ENCODE results near the gene CDT1.

Gene CDT1

DNA sequence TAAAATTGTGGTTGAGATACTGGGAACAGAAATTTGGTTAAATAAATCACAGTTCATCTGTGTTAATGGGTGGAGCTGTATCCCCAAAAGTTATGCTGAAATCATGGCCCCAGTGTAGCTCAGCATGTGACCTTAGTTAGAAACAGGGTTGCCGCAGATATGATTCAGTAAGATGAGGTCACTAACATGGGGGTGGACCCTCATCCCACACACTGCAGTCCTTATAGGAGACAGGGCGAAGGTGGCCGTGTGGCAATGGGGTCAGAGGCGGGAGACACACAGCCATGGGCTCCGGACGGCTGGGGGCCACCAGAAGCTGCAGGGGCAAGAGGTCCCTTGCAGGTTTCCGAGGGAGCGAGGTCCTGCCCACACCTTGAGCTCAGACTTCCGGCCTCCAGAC is 42.5 kb downstream of the CDT1 start:
- Histone ChIP-seq H3K79me2 (ENCODE audit: control insufficient read depth, insufficient read depth, low read length) (no peaks in the 10 kb centered on the region), H4K5ac (ENCODE audit: low read length) (no peak overlapping the region), H2BK15ac (replicated peaks; ENCODE audit: low read depth) (no peak overlapping the region), H3K27ac (ENCODE audit: low read depth, low read length) (no peak overlapping the region), H2BK120ac (ENCODE audit: low read depth, low read length) (no peak overlapping the region), H2BK5ac (ENCODE audit: low read length) (no peak overlapping the region), H3K4me2 (ENCODE audit: low read length) (no peak overlapping the region), H2AK5ac (ENCODE audit: low read length) (no peak overlapping the region), H3K4ac (ENCODE audit: low read depth, low read length) (no peak overlapping the region), H3K56ac (ENCODE audit: low read length) (no peak overlapping the region), H3K79me1 (ENCODE audit: low read length) (no peaks in the 10 kb centered on the region), H3K36me3 (ENCODE audit: control insufficient read depth, insufficient read depth, low read length) (no peaks in the 10 kb centered on the region), H3K4me1 (ENCODE audit: control insufficient read depth, low read depth, low read length) (no peaks in the 10 kb centered on the region), H3K27me3 (ENCODE audit: insufficient read depth, low read length, poor library complexity) (no peaks in the 10 kb centered on the region), H4K8ac (ENCODE audit: low read depth, low read length) (no peak overlapping the region), H3K18ac (ENCODE audit: low read length) (no peak overlapping the region), H3K4me3 (ENCODE audit: low read length) (no peak overlapping the region), H3K9ac (ENCODE audit: low read length) (no peak overlapping the region), H3K23ac (ENCODE audit: low read length) (no peak overlapping the region)
- WGBS (ENCODE audit: extremely low coverage, insufficient coverage, low lambda C conversion rate) = no CpG with 5 or more reads among the region's 9 CpGs
- no peak for DNase-seq

- no peak overlapping the region for H3K27ac ChIP-seq (ENCODE audit: low read depth, low read length)
- WGBS (ENCODE audit: extremely low coverage, insufficient coverage, low lambda C conversion rate) = no CpG with 5 or more reads among the region's 18 CpGs
- no peaks in the 10 kb centered on the region for H3K4me1 ChIP-seq (ENCODE audit: control insufficient read depth, low read depth, low read length)
Measured at GRCh38 chr16:88847654-88848053, 44.1 kb downstream of the CDT1 start.

GRCh38 chr16:88848557-88848956 is 45.0 kb downstream of the CDT1 start:
- no peaks in the 10 kb centered on the region for H3K36me3 ChIP-seq (ENCODE audit: control insufficient read depth, insufficient read depth, low read length)
- no peak overlapping the region for H3K4me3 ChIP-seq (ENCODE audit: low read length)
- H3K27ac ChIP-seq (ENCODE audit: low read depth, low read length) = no peak overlapping the region
- H2BK15ac ChIP-seq (replicated peaks; ENCODE audit: low read depth) = no peak overlapping the region
- no peak overlapping the region for H3K9ac ChIP-seq (ENCODE audit: low read length)
- H4K5ac ChIP-seq (ENCODE audit: low read length) = no peak overlapping the region
- H3K23ac ChIP-seq (ENCODE audit: low read length) = no peak overlapping the region
- H3K4me1 ChIP-seq (ENCODE audit: control insufficient read depth, low read depth, low read length) = no peaks in the 10 kb centered on the region
- DNase-seq = no peak
- no peak overlapping the region for H2BK5ac ChIP-seq (ENCODE audit: low read length)
- no CpG with 5 or more reads among the region's 21 CpGs for WGBS (ENCODE audit: extremely low coverage, insufficient coverage, low lambda C conversion rate)
- H3K4ac ChIP-seq (ENCODE audit: low read depth, low read length) = no peak overlapping the region
- no peaks in the 10 kb centered on the region for H3K27me3 ChIP-seq (ENCODE audit: insufficient read depth, low read length, poor library complexity)
- H2AK5ac ChIP-seq (ENCODE audit: low read length) = no peak overlapping the region
- H3K18ac ChIP-seq (ENCODE audit: low read length) = no peak overlapping the region
- no peak overlapping the region for H4K8ac ChIP-seq (ENCODE audit: low read depth, low read length)
- H3K4me2 ChIP-seq (ENCODE audit: low read length) = no peak overlapping the region
- no peak overlapping the region for H3K56ac ChIP-seq (ENCODE audit: low read length)
- no peak overlapping the region for H2BK120ac ChIP-seq (ENCODE audit: low read depth, low read length)
- no peaks in the 10 kb centered on the region for H3K79me1 ChIP-seq (ENCODE audit: low read length)
- H3K79me2 ChIP-seq (ENCODE audit: control insufficient read depth, insufficient read depth, low read length) = no peaks in the 10 kb centered on the region

More at GRCh38 chr16:88847654-88848053, 44.1 kb downstream of the CDT1 start:
- H3K18ac ChIP-seq (ENCODE audit: low read length) = no peak overlapping the region
- H3K79me1 ChIP-seq (ENCODE audit: low read length) = no peaks in the 10 kb centered on the region
- no peak overlapping the region for H3K4ac ChIP-seq (ENCODE audit: low read depth, low read length)
- H3K27me3 ChIP-seq (ENCODE audit: insufficient read depth, low read length, poor library complexity) = no peaks in the 10 kb centered on the region
- H3K9ac ChIP-seq (ENCODE audit: low read length) = no peak overlapping the region
- no peak overlapping the region for H4K5ac ChIP-seq (ENCODE audit: low read length)
- no peaks in the 10 kb centered on the region for H3K36me3 ChIP-seq (ENCODE audit: control insufficient read depth, insufficient read depth, low read length)
- H3K4me2 ChIP-seq (ENCODE audit: low read length) = no peak overlapping the region
- no peak overlapping the region for H2BK15ac ChIP-seq (replicated peaks; ENCODE audit: low read depth)
- no peak for DNase-seq
- H3K79me2 ChIP-seq (ENCODE audit: control insufficient read depth, insufficient read depth, low read length) = no peaks in the 10 kb centered on the region
- no peak overlapping the region for H2BK120ac ChIP-seq (ENCODE audit: low read depth, low read length)
- H2AK5ac ChIP-seq (ENCODE audit: low read length) = no peak overlapping the region
- H4K8ac ChIP-seq (ENCODE audit: low read depth, low read length) = no peak overlapping the region
- H2BK5ac ChIP-seq (ENCODE audit: low read length) = no peak overlapping the region
- H3K4me3 ChIP-seq (ENCODE audit: low read length) = no peak overlapping the region
- no peak overlapping the region for H3K56ac ChIP-seq (ENCODE audit: low read length)
- H3K23ac ChIP-seq (ENCODE audit: low read length) = no peak overlapping the region

DNA sequence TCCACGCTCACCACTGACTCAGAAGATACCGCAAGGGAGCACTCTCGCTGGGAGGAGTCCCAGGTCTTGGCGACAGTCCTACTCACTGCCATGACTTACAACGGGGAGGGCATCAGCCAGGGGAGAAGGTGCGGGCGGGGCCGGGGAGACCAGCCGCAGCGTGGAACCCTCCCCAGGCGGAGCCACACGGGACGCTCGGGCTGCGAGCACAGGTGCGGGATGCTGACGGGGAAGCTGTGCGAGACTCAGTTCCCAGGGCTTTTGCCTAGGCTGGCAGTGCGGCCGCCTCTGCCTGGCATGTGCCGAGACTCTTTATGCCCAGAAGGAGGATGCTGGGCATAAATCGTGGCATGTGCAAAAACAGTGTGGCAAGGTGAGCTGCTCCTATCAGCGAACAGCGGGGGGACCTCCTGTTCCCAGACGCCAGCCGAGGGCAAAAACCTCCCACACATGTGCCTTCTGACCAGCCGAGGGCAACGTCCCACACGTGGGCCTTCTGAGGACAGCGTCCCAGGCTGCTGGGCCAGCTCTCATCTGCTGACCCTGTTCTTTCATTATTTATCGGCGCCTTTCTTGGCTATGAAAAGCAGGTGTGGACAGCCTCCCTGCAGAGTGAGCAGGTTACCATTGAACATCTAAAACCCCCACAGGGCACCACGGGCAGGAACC is 47.1 kb downstream of the CDT1 start:
- Histone ChIP-seq H3K56ac (ENCODE audit: low read length) (no peak overlapping the region), H3K4me2 (ENCODE audit: low read length) (no peak overlapping the region)
- WGBS (ENCODE audit: extremely low coverage, insufficient coverage, low lambda C conversion rate) = no CpG with 5 or more reads among the region's 33 CpGs

GRCh38 chr16:88851616-88852015 is 48.0 kb downstream of the CDT1 start:
- no CpG with 5 or more reads among the region's 19 CpGs for WGBS (ENCODE audit: extremely low coverage, insufficient coverage, low lambda C conversion rate)

More for the DNA sequence above, 47.1 kb downstream of the CDT1 start:
- Histone ChIP-seq H2BK15ac (replicated peaks; ENCODE audit: low read depth) (no peak overlapping the region), H3K27ac (ENCODE audit: low read depth, low read length) (no peak overlapping the region), H3K79me1 (ENCODE audit: low read length) (peaks cover 1% of the 10 kb centered on the region), H3K36me3 (ENCODE audit: control insufficient read depth, insufficient read depth, low read length) (no peaks in the 10 kb centered on the region), H4K8ac (ENCODE audit: low read depth, low read length) (no peak overlapping the region), H4K5ac (ENCODE audit: low read length) (no peak overlapping the region), H2BK120ac (ENCODE audit: low read depth, low read length) (no peak overlapping the region), H3K4ac (ENCODE audit: low read depth, low read length) (no peak overlapping the region), H3K27me3 (ENCODE audit: insufficient read depth, low read length, poor library complexity) (no peaks in the 10 kb centered on the region), H3K4me3 (ENCODE audit: low read length) (no peak overlapping the region), H2BK5ac (ENCODE audit: low read length) (no peak overlapping the region), H3K23ac (ENCODE audit: low read length) (no peak overlapping the region), H3K4me1 (ENCODE audit: control insufficient read depth, low read depth, low read length) (no peaks in the 10 kb centered on the region), H2AK5ac (ENCODE audit: low read length) (no peak overlapping the region), H3K18ac (ENCODE audit: low read length) (no peak overlapping the region), H3K9ac (ENCODE audit: low read length) (no peak overlapping the region), H3K79me2 (ENCODE audit: control insufficient read depth, insufficient read depth, low read length) (no peaks in the 10 kb centered on the region)
- no peak for DNase-seq

More at GRCh38 chr16:88851616-88852015, 48.0 kb downstream of the CDT1 start:
- H3K27ac ChIP-seq (ENCODE audit: low read depth, low read length) = no peak overlapping the region
- no peak overlapping the region for H3K4me3 ChIP-seq (ENCODE audit: low read length)
- no peak overlapping the region for H2BK15ac ChIP-seq (replicated peaks; ENCODE audit: low read depth)
- peaks cover 2% of the 10 kb centered on the region for H3K79me1 ChIP-seq (ENCODE audit: low read length)
- DNase-seq = no peak
- no peak overlapping the region for H4K8ac ChIP-seq (ENCODE audit: low read depth, low read length)
- no peaks in the 10 kb centered on the region for H3K36me3 ChIP-seq (ENCODE audit: control insufficient read depth, insufficient read depth, low read length)
- no peak overlapping the region for H4K5ac ChIP-seq (ENCODE audit: low read length)
- H3K9ac ChIP-seq (ENCODE audit: low read length) = no peak overlapping the region
- H3K56ac ChIP-seq (ENCODE audit: low read length) = no peak overlapping the region
- no peak overlapping the region for H3K4ac ChIP-seq (ENCODE audit: low read depth, low read length)
- H3K79me2 ChIP-seq (ENCODE audit: control insufficient read depth, insufficient read depth, low read length) = no peaks in the 10 kb centered on the region
- no peak overlapping the region for H3K4me2 ChIP-seq (ENCODE audit: low read length)
- no peak overlapping the region for H3K18ac ChIP-seq (ENCODE audit: low read length)
- H3K23ac ChIP-seq (ENCODE audit: low read length) = no peak overlapping the region
- no peak overlapping the region for H2BK5ac ChIP-seq (ENCODE audit: low read length)
- no peak overlapping the region for H2AK5ac ChIP-seq (ENCODE audit: low read length)
- H3K4me1 ChIP-seq (ENCODE audit: control insufficient read depth, low read depth, low read length) = no peaks in the 10 kb centered on the region
- H3K27me3 ChIP-seq (ENCODE audit: insufficient read depth, low read length, poor library complexity) = no peaks in the 10 kb centered on the region
- H2BK120ac ChIP-seq (ENCODE audit: low read depth, low read length) = no peak overlapping the region
